ENCODE measurements around the gene NFASC.

The NFASC gene

GRCh38 chr1:204863024-204863423 is 7.6 kb upstream of the NFASC start:
- no peak for DNase-seq

DNA sequence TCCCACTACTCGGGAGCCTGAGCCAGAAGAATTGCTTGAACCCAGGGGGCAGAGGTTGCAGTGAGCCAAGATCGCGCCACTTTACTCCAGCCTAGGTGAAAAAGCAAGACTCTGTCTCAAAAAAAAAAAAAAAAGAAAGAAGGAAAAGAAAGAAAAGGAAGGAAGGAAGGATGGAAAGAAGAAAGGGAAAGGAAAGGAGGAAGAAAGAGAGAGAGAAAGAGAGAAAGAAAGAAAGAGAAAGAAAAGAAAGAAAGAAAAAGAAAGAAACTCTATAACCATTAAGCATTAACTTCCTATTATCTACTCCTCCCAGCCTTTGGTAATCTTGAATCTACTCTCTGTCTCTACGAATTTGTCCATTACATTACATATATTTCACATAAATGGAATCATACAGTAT is 6.9 kb upstream of the NFASC start:
- no peak for DNase-seq

DNA sequence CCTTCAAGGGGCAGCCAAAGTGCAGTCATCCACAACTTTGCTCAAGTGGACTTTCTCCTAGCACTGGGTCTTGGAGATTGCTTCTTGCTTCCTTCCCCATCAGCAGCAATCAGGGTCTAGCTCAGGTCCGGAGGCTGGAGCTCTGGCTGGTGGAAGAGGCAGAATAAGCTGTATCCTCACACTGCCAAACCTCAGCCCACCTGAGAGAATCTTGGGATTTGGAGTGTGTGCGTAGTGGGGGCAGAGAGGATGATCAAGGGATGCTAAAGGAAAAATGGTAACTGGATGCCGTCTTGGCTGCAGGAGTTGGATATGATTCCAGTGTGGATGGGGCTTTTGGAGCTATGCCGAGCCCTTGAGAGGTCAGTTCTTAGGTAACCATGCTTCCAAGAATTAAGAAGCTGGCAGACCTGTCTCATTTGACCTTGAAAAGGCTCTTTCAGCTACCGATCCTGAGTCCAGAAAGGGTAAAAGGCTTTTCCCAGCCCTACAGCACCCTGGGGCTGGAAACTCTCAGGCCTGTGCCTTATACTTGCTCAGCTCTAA is 4.5 kb upstream of the NFASC start:
- DNase-seq = no peak

DNA sequence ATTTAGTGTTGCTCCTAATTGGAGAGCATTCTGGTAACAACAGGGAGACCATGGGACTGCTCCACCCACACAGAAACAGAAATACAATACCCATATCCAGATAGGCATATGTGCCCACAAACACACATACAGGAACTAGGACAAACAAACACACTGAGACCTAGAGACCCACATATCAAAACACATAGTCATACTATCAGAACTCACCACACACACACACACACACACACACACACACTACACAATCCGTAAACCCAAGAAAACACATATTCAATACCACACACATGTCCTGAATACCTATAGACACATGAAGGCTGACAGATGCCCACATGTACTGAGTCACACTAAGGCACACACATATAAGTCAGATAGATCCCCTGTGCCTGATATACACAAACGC is 3.5 kb upstream of the NFASC start:
- no peak for DNase-seq

- DNase-seq = no peak
These were observed 2.9 kb upstream of the NFASC start for GRCh38 chr1:204867666-204868339.

DNA sequence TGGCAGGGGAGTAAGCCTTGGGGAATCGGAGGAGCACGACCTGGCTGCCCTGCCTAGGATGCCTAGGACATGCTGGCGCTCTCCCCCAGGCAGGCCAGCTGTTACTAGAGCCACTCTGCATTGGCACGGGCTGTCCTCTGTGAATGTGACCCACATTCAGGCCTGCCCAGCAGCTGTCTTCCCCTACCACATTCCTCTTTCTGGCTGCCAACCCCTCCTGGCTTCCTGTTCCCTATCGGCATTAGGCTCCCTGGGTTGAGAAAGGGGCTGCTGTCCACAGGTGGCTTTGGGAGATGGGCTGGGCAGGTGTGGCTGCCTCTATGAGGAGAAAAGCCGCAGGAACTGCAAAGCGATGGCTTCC is 2.3 kb upstream of the NFASC start:
- no peak for DNase-seq

DNA sequence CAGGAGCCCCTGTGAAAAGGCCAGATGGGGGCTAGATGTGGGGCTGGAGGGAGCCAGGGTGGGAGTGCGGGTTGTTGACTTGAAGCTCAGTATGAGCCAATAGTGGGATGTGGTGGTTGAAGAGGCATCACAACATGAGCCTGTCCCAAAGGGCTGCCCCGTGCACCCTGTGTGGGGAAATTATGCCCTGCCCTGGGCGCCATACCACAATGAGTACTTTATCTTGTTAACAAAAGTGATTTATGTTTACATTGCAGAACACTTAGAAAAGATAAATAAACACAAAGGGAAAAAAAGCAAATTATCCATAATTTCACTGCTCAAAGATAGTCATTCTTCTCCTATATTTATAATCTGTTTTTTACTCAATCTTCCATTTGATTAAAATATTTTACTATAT is 1.6 kb upstream of the NFASC start:
- no peak for DNase-seq

- DNase-seq = no peak
These were observed 859 bp downstream of the NFASC start for GRCh38 chr1:204871405-204872037.

DNA sequence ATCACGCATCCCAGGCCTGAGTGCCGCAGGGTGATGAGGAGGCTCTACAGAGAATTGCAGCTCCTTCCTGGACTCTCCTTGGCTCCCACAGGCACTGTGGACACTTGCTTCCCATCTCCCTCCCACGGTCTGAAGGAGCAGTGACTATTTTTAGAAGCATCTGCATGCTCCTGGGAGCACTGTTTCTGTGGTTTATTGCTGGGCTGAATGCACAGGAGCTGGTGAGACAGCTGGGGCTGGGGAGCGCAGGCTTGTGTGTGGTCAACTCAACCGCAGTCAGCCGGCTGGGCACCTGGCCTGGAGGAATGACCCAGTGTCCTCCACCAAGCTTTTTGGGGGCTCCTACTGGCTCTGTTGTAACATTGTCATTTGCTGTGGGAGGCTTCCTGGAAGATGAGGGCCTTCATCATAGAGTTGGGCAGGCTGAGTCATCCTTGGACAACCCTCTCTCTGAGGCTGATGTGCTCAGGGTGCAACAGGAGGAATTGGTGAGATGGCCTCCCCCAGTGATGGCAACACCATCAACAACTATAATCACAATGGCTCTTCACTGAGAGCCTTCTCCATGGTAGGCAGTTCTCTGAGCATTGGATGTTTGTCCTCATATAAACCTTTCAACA is 1.7 kb downstream of the NFASC start:
- DNase-seq = no peak

- DNase-seq = no peak
These were observed 2.5 kb downstream of the NFASC start for GRCh38 chr1:204873176-204873575.

DNA sequence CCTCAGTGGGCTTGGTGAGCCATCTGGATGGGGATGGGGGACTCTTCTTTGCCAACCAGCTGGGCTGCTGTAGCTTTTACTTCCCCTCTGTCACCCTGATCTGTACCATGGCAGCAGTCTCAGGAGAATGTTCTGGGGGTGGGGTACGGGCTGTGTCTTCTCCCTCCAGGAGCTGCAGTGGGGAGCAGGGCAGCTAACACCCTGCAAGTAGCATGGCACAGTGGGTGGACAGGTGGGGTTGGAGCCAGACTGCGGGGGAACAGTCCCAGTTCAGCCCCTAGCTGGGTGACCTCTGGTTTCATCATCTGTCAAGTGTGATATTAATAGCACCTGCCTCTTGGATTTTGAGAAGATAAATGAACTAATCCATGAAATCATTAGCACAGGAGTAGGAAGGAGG is 3.1 kb downstream of the NFASC start:
- no peak for DNase-seq

GRCh38 chr1:204874274-204874673 is 3.6 kb downstream of the NFASC start:
- no peak for DNase-seq

DNA sequence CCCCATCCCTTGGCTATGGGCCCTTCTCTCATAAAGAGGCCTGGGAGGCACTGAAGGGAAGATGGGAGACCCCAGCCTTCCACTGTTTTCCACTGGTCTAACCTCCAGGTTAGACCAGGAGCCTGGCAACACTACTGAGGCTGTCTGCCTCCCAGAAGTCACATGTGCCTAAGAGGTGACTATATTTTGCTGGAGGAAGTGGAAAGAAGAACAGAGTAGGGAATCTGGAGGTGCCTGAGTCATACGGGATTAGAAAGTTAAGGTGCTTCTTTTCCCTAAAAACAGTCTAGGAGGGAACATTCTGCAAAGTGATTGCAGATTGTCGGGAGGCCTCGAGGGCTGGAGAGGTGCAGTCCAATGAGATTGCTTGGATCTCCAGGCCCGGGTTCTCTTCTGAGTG is 4.6 kb downstream of the NFASC start:
- no peak for DNase-seq

GRCh38 chr1:204878621-204879234 is 8.1 kb downstream of the NFASC start:
- no peak for DNase-seq

GRCh38 chr1:204879351-204879750 is 8.7 kb downstream of the NFASC start:
- DNase-seq = no peak

DNA sequence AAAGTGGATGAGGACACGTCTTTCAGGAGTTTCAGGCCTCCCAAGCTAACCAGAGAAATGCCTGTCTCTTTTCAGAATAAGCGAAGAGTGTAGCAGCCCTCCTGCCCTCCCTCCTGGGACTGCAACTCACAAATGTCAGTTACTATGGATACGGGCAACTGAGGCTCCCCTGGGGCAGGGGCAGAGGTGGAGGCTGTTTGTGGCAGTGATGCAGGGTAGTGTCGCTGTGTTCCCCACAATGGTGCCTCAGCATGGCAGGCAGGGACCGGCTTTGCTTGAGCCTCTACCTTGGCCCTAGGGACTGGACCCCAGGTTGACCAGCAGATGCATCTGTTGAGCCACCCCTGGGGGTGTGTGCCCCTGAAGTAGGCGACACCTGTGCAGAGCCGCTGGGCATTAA is 10.2 kb downstream of the NFASC start:
- DNase-seq = no peak

- DNase-seq = no peak
These were observed 11.8 kb downstream of the NFASC start for GRCh38 chr1:204882479-204882878.

DNA sequence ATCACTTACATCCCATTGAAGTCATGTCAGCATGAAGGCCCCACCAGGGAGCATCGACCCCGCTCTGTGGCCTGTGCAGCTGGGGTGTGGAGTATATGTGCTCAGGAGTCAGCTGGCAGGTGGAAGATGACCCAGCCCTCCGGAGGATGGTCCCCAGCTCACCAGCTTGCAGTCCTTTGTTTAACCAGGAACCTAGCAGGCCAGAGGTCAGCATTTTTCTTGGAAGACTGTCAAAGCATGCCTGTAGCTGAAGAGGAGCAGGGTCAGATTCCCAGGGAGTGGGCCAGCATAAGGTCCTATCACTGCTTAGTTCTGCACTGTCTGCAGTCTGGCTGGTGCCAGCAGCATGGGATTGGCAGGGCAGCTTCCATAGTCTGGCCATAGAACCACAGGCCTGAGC is 12.7 kb downstream of the NFASC start:
- DNase-seq = no peak

GRCh38 chr1:204885288-204885711 is 14.6 kb downstream of the NFASC start:
- DNase-seq = no peak

DNA sequence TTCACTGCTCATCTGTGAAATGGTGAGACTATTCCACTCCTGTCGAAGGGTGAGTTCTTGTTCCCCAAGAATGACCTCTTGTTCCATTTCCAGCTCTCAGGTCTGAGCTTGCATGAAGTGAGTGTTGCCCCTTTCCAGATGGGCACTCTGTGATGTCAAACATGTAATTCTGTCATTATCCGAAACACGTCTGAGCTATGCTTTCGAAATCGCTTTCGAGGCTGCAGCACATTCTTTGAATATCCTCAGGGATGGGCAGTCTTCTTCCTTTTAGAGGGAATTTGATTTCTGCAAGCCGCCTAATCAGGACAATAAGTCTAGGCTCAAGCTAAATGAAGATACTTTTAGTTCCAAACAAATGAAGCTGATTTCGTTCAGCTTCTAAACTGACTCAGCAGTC is 15.1 kb downstream of the NFASC start:
- DNase-seq = no peak

DNA sequence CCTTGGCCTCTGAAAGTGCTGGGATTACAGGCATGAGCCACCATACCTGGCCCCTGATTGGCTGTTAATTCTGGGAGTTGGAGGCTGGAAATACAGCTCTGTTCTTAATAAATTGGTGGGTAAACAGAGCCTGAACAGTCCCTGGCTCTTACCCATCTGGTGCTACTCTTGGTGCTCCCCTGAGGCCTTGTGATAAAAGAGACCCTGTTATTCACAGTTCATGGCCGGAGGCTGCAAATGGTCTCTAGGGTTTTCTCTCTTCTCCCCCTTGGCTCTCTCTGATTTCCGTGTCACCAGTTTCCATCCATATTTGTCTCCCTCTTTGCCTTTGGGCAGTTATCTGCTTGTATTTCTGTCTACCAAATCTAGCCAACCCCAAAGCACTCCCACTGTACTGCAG is 17.2 kb downstream of the NFASC start:
- no peak for DNase-seq

DNA sequence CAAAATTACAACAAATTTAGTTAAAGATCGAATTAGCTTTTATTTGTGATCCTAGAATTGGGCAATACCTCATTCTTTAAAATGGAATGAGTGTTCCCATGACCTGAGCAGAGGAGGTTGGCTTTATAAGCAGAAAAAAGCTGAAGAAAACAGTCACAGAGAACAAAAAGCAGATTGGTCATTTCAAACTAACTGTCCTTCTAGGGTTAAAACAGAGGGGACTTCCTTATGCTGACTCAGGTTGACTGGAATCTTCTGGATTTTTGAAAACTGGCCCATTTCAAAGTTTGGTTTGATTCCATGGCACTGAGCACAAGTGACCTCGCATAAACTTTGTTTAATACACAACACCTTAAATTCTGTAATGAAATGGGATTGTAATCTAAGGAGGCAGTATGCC is 17.6 kb downstream of the NFASC start:
- no peak for DNase-seq

DNA sequence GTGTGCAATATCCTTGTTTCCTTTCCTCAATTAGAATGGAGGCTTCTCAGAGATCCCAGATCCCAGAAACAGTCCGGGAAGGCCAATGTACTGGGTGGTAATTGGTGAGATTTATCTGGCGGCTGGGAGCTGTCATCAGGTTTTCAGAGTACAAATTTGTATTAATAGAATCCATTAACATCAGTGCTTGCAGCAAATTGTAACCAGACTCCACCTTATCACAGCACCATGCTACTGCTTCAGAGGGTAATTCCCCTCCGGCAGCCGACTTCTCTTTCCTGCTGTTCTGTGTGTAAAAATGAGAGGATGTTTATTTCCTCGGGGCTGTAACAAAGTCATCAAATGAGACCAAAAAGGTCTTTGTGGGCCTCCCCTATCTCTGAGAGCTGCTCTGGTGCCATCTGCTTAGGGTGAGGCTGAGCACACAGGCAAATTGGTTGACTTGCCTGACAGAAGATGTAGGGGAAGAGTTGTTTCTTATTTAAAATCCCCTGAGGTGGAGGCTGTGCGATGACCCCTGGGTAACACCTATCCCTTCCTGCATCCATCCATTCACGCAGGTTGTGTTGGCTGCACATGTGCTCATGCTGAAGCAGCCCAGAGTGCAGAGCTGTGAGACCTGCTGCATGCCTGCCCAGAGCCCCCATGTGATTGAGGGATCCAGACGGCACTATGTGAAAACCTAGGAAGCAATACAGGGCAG is 19.2 kb downstream of the NFASC start:
- no peak for DNase-seq

All from bone marrow (tissue), 2 donors.